SU-DHL-6 (cell line): ENCODE measurements around the gene MICALL1.

Experiments
- H2AFZ ChIP-seq: fragments of 200-600 bp; sonication (generic); 2 replicates; pipeline ENCODE4 v1.6.1; 2014; ENCODE audit warnings: low read depth, mild to moderate bottlenecking, moderate library complexity, mixed read lengths, antibody characterized with exemption, low read length; ENCODE audit not compliant: severe bottlenecking
- H3F3A ChIP-seq: fragments of 200-600 bp; shearing (Covaris generic); 2 replicates; pipeline ENCODE4 v1.6.0; 2016; ENCODE audit warnings: antibody characterized with exemption, mild to moderate bottlenecking; ENCODE audit not compliant: insufficient read depth
- H3K27ac ChIP-seq: fragments of 200-600 bp; sonication (generic); 2 replicates; pipeline ENCODE4 v1.5.1; 2016; ENCODE audit warnings: low read depth, mild to moderate bottlenecking, low read length, moderate library complexity, mixed read lengths
- H3K27me3 ChIP-seq: fragments of 200-600 bp; sonication (generic), shearing (Covaris generic); 2 replicates; pipeline ENCODE4 v1.6.0; 2014; ENCODE audit warnings: mild to moderate bottlenecking, low read length
- H3K36me3 ChIP-seq: fragments of 200-600 bp; sonication (generic); 2 replicates; pipeline ENCODE4 v1.6.1; 2014; ENCODE audit warnings: mild to moderate bottlenecking, low read length, mixed read lengths
- H3K4me2 ChIP-seq: fragments of 300-600, 200-600 bp; shearing (Covaris generic), sonication (generic); 2 replicates; pipeline ENCODE4 v1.6.0; 2014; ENCODE audit warnings: low read length, low read depth, mild to moderate bottlenecking; ENCODE audit not compliant: poor library complexity, severe bottlenecking
- H3K4me3 ChIP-seq: fragments of 200-600 bp; sonication (generic); 2 replicates; pipeline ENCODE4 v1.5.1; 2014; ENCODE audit warnings: antibody characterized with exemption, low read length, mild to moderate bottlenecking, mixed read lengths; ENCODE audit not compliant: insufficient read depth, poor library complexity, severe bottlenecking
- H3K79me2 ChIP-seq: fragments of 200-600 bp; sonication (generic); 2 replicates; pipeline ENCODE4 v1.6.1; 2014; ENCODE audit warnings: mild to moderate bottlenecking, low read length, moderate library complexity; ENCODE audit not compliant: insufficient read depth
- H3K9ac ChIP-seq: fragments of 200-600 bp; sonication (generic); 2 replicates; pipeline ENCODE4 v1.7.0; 2014; ENCODE audit warnings: mild to moderate bottlenecking, low read length
- H3K9me2 ChIP-seq: fragments of 200-600 bp; sonication (generic); replicated peaks from 2 replicates; pipeline ENCODE4 v1.6.1; 2014; ENCODE audit warnings: low read length; ENCODE audit not compliant: insufficient read depth
- H3K9me3 ChIP-seq: fragments of 200-600 bp; sonication (generic); 2 replicates; pipeline ENCODE4 v1.6.1; 2014; ENCODE audit warnings: low read length, mixed read lengths; ENCODE audit not compliant: insufficient read depth
- H4K20me1 ChIP-seq: fragments of 200-600 bp; sonication (generic); 2 replicates; pipeline ENCODE4 v1.6.1; 2014; ENCODE audit warnings: low read depth, mild to moderate bottlenecking, antibody characterized with exemption, low read length, moderate library complexity, mixed read lengths
- EZH2phosphoT487 ChIP-seq: fragments of 200-600 bp; sonication (generic), shearing (Covaris generic); conservative IDR thresholded peaks from 2 replicates; pipeline ENCODE4 v1.6.1; 2018; ENCODE audit warnings: mild to moderate bottlenecking, antibody characterized with exemption, low read length, moderate library complexity, mixed read lengths
- TF ChIP-seq, protein P1 (sequence below): fragments of 200-600 bp; sonication (generic); IDR thresholded peaks from one replicate; pipeline ENCODE4 v1.5.1; 2017; ENCODE audit warnings: antibody characterized with exemption, mild to moderate bottlenecking, low read length, moderate library complexity; ENCODE audit not compliant: insufficient read depth, poor library complexity, severe bottlenecking

MICALL1 gene

DNA sequence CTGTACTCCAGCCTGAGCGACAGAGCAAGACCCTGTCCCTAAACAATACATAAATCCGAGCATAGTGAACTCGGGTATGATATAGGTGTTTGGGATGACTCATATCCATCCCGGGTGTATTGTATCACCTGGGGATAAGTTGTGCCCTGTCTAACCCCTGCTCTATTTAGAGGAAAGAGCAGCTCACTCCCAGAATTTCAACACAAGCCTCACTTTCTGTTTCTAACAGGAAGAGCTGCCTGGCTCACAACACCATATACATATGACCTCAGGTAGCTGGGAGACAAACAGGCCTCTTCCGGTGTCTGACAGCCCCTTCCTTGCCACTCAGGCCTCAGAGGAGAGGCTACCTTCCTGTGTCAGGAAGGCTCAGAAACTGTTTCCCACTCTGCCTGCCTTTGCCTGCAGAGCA, 9.9 kb upstream of the MICALL1 start:
- no peak overlapping the region for H3K4me2 ChIP-seq
- H3F3A ChIP-seq: 0 out of 2 replicates have a peak, but pooled peaks cover 3% of the 10 kb centered on the region
- TF ChIP-seq, protein P1, sequence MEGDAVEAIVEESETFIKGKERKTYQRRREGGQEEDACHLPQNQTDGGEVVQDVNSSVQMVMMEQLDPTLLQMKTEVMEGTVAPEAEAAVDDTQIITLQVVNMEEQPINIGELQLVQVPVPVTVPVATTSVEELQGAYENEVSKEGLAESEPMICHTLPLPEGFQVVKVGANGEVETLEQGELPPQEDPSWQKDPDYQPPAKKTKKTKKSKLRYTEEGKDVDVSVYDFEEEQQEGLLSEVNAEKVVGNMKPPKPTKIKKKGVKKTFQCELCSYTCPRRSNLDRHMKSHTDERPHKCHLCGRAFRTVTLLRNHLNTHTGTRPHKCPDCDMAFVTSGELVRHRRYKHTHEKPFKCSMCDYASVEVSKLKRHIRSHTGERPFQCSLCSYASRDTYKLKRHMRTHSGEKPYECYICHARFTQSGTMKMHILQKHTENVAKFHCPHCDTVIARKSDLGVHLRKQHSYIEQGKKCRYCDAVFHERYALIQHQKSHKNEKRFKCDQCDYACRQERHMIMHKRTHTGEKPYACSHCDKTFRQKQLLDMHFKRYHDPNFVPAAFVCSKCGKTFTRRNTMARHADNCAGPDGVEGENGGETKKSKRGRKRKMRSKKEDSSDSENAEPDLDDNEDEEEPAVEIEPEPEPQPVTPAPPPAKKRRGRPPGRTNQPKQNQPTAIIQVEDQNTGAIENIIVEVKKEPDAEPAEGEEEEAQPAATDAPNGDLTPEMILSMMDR: no peak
- no peak for TF ChIP-seq EZH2phosphoT487
- H3K27ac ChIP-seq: no peak overlapping the region
- no peaks in the 10 kb centered on the region for H3K27me3 ChIP-seq
- H3K9me2 ChIP-seq: no peaks in the 10 kb centered on the region
- H3K79me2 ChIP-seq: no peaks in the 10 kb centered on the region
- no peak overlapping the region for H2AFZ ChIP-seq
- H3K4me3 ChIP-seq: no peak overlapping the region
- no peaks in the 10 kb centered on the region for H3K36me3 ChIP-seq
- no peaks in the 10 kb centered on the region for H4K20me1 ChIP-seq
- H3K9me3 ChIP-seq: no peaks in the 10 kb centered on the region
- no peak overlapping the region for H3K9ac ChIP-seq

GRCh38 chr22:37896939-37897338, 9.2 kb upstream of the MICALL1 start:
- Histone ChIP-seq H3K79me2 (no peaks in the 10 kb centered on the region), H3K36me3 (no peaks in the 10 kb centered on the region), H3K27me3 (no peaks in the 10 kb centered on the region), H3K9me3 (no peaks in the 10 kb centered on the region), H3K27ac (no peak overlapping the region), H2AFZ (no peak overlapping the region), H4K20me1 (no peaks in the 10 kb centered on the region), H3F3A (0 out of 2 replicates have a peak, but pooled peaks cover 3% of the 10 kb centered on the region), H3K9ac (no peak overlapping the region), H3K4me2 (no peak overlapping the region), H3K9me2 (no peaks in the 10 kb centered on the region), H3K4me3 (no peak overlapping the region)
- no peak for TF ChIP-seq EZH2phosphoT487
- TF ChIP-seq, protein P1: no peak

- Histone ChIP-seq H3K36me3 (no peaks in the 10 kb centered on the region), H3K27me3 (no peaks in the 10 kb centered on the region), H3K9me2 (no peaks in the 10 kb centered on the region), H3K27ac (no peak overlapping the region), H3K79me2 (no peaks in the 10 kb centered on the region), H3F3A (0 out of 2 replicates have a peak, but pooled peaks cover 3% of the 10 kb centered on the region), H3K9me3 (no peaks in the 10 kb centered on the region), H2AFZ (no peak overlapping the region), H4K20me1 (no peaks in the 10 kb centered on the region), H3K4me2 (no peak overlapping the region), H3K4me3 (no peak overlapping the region), H3K9ac (no peak overlapping the region)
- TF ChIP-seq, protein P1: no peak
- no peak for TF ChIP-seq EZH2phosphoT487
Observed at GRCh38 chr22:37897807-37898206, 8.3 kb upstream of the MICALL1 start.
